Heart left ventricle (tissue), 16 donors: ENCODE measurements around the gene TPX2. TPM values are rescaled to one million over a fixed set of nuclear protein-coding genes. Genes with fewer than 3 reads are reported as not detected.

Source experiments
- ATAC-seq, 4 donors: fragments of 200-7000 bp; cut with Tn5 transposase; one replicate each; pipeline ENCODE4 v1.9.1; 2020 to 2022; ENCODE audit warnings: moderate library complexity in 4 of 4, mild to moderate bottlenecking in 3 of 4, moderate number of reproducible peaks in 1 of 4
- DNase-seq, 5 donors: peaks; one replicate each; pipeline ENCODE4 v3.0.0-alpha.2; 2020
- H3K27ac ChIP-seq, 12 donors: fragments of 200-600 bp; sonication (generic) in 4 of 12; one replicate each; pipeline versions ENCODE4 v1.5.0 to v1.8.0; 2016 to 2022; ENCODE audit warnings: mild to moderate bottlenecking in 2 of 12
- H3K27me3 ChIP-seq, 9 donors: fragments of 200-600 bp; sonication (generic) in 2 of 9; one replicate each; pipeline versions ENCODE4 v1.5.1 to v1.8.0; 2016 to 2022; ENCODE audit warnings: mild to moderate bottlenecking in 3 of 9
- H3K36me3 ChIP-seq, 9 donors: fragments of 200-600 bp; sonication (generic) in 2 of 9; one replicate each; pipeline versions ENCODE4 v1.5.0 to v1.8.0; 2018 to 2022; ENCODE audit warnings: mild to moderate bottlenecking in 2 of 9
- H3K4me1 ChIP-seq, 12 donors: fragments of 200-600 bp; sonication (generic) in 4 of 12; one replicate each; pipeline versions ENCODE4 v1.5.0 to v1.8.0; 2016 to 2022; ENCODE audit warnings: mild to moderate bottlenecking in 3 of 12
- H3K4me3 ChIP-seq, 12 donors: fragments of 200-600 bp; sonication (generic) in 4 of 12; one replicate each; pipeline versions ENCODE4 v1.5.0 to v1.8.0; 2017 to 2022; ENCODE audit warnings: mild to moderate bottlenecking in 9 of 12, moderate library complexity in 4 of 12
- H3K9me3 ChIP-seq, 12 donors: fragments of 200-600 bp; sonication (generic) in 4 of 12; one replicate each; pipeline versions ENCODE4 v1.5.0 to v1.8.0; 2016 to 2022; ENCODE audit warnings: mild to moderate bottlenecking in 1 of 12
- POLR2A ChIP-seq, 2 donors: fragments of 450-650 bp; IDR thresholded peaks; one replicate each; pipeline ENCODE4 v1.6.1; 2017; ENCODE audit warnings: antibody characterized with exemption in 2 of 2, mild to moderate bottlenecking in 2 of 2, moderate library complexity in 2 of 2
- WGBS, 4 donors: extraction: QIAGEN DNeasy Blood & Tissue Kit in 2 of 4; methylation state at CpG; one replicate each; pipeline versions ENCODE4 v1.1.5 to v1.1.7; 2013 to 2018; 5-methylcytosine and 5-hydroxymethylcytosine counted together
- intact Hi-C, 10 donors: fragments of 100-400 bp; cut with DNase I; formaldehyde crosslinking; loops; one replicate each; pipeline versions ENCODE4 v1.11.1 to v1.14.2; 2022
- polyA plus RNA-seq, 2 donors: library from polyadenylated mRNA; stranded (reverse); fragments of 200-250 nt; gene quantifications; one replicate each; pipeline ENCODE4 v1.2.3, GENCODE V29; 2013
- total RNA-seq, 9 donors: library from RNA; depleted of rRNA in 2 of 9; stranded (reverse); fragments of >200 nt in 2 of 9; fragmentation: NEBNext Ultra II Directional in 3 of 9; extraction: Animal tissue kit (Norgen Biotek cat#: 25700) in 3 of 9; gene quantifications; one replicate each; pipeline versions ENCODE4 v1.1.0 to v1.2.4, GENCODE V29; 2016 to 2023
- TF ChIP-seq, protein P1 (sequence below), 12 donors: fragments of 200-600 bp; sonication (generic) in 4 of 12; IDR thresholded peaks; one replicate each; pipeline versions ENCODE4 v1.5.0 to v1.8.0; 2018 to 2022; ENCODE audit warnings: antibody characterized with exemption in 12 of 12, mild to moderate bottlenecking in 5 of 12
- donor health status: ischemic (EF 13 %, LVEDD 7.1; RV severe dilation, severe dysfunction).
- donor health status: healthy with polysubstance abuse.
- donor health status: DM: no; HTN: yes; CAD: no.
- donor health status: DM: no; HTN: no; CAD: no.
- donor health status: ischemic (EF 25% LVEDD 6.9; RV normal size, moderate dysfunction).
- donor health status: ischemic (EF 25% LVEDD 5.7; RV mildly dilated, moderate dysfunction).
- donor health status: healthy.
- donor health status: DM: yes; HTN: yes; CAD: no.
- donor health status: ischemic (EF 35%, LVEDD 5.7; RV mildly dilated, moderate dysfunction).
- donor health status: nonischemic (EF 11% LVEDD 7.7; RV severe dilation, severe dysfunction).
- donor health status: DM: yes; HTN: yes; CAD: no.
- donor health status: PGD.
- donor health status: ischemic (EF 29% LVEDD 5.4; RV normal size, mild dysfunction).
- donor health status: nonischemic (EF 23%, LVEDD 6.1; RV moderate dilation, normal function).

TPX2 gene
- total and polyA plus RNA-seq, 11 donors: 0.04 to 15.2 (median 0.77) TPM

DNA sequence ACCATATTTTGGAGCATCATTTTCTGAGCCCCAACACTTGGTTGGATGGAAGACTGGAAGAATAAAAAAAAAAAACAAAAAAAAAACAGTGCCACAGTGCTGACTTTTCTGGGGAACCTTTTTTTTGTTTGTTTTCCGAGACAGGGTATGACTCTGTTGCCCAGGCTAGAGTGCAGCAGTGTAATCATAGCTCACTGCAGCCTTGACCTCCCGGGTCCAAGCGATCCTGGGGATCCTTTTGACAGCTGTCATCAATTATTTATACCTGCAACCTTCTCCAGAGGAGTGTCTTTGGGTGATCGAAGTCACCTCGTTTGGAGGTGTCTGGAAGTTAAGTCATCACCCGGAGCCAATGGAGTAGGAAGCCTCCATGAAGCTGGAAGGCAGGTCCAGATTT, 7.8 kb upstream of the TPX2 start:
- H3K4me3 ChIP-seq: no peak overlapping the region
- TF ChIP-seq, protein P1, sequence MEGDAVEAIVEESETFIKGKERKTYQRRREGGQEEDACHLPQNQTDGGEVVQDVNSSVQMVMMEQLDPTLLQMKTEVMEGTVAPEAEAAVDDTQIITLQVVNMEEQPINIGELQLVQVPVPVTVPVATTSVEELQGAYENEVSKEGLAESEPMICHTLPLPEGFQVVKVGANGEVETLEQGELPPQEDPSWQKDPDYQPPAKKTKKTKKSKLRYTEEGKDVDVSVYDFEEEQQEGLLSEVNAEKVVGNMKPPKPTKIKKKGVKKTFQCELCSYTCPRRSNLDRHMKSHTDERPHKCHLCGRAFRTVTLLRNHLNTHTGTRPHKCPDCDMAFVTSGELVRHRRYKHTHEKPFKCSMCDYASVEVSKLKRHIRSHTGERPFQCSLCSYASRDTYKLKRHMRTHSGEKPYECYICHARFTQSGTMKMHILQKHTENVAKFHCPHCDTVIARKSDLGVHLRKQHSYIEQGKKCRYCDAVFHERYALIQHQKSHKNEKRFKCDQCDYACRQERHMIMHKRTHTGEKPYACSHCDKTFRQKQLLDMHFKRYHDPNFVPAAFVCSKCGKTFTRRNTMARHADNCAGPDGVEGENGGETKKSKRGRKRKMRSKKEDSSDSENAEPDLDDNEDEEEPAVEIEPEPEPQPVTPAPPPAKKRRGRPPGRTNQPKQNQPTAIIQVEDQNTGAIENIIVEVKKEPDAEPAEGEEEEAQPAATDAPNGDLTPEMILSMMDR (IDR thresholded peaks at IDR 0.05): no peak
- no peak for TF ChIP-seq POLR2A (IDR thresholded peaks at IDR 0.05)
- H3K36me3 ChIP-seq: no peaks in the 10 kb centered on the region
- H3K27ac ChIP-seq: no peak overlapping the region
- intact Hi-C loops: loop anchor here in 1 of 10 donors (10.0 kb wide), 1 partner anchor 167 kb away; no protein-coding TSS in a partner anchor
- H3K9me3 ChIP-seq: no peaks in the 10 kb centered on the region
- DNase-seq (no peak), ATAC-seq (no peak)
- WGBS, 4 donors: 88 to 91% (median 88%) methylated on average over 6 of the region's 6 CpGs
- H3K4me1 ChIP-seq: peaks cover 0 to 7% (median 0%) of the 10 kb centered on the region in 12 donors
- H3K27me3 ChIP-seq: no peaks in the 10 kb centered on the region

DNA sequence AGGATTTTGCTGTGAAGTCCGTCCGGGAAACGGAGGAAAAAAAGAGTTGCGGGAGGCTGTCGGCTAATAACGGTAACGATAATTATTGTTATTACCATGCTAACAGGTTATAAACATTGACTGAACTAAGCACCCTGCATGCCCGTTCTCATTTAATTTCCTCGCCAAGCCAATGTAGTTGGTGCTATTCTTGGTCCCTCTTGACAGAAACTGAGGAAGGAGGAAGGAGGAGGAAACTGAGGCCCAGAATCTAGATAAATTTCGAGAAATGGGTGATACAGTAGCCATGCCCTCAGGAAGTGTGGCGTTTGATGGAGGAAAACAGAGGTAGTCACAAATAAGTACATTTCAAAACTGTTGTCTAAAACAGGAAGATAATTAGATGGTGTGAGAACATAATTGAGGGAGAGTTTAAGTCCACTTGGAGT, 474 bp downstream of the TPX2 start:
- no peaks in the 10 kb centered on the region for H3K27me3 ChIP-seq
- TF ChIP-seq POLR2A (IDR thresholded peaks at IDR 0.05): no peak
- TF ChIP-seq, protein P1 (IDR thresholded peaks at IDR 0.05): no peak
- H3K4me1 ChIP-seq: peaks cover 0 to 26% (median 4%) of the 10 kb centered on the region in 12 donors
- DNase-seq: no peak
- intact Hi-C loops: loop anchor here in 1 of 10 donors (10.0 kb wide), 1 partner anchor 175 kb away; no protein-coding TSS in a partner anchor
- peak overlapping the region in 6 of 12 donors; percentile 54 to 92 (median 74) for H3K27ac ChIP-seq
- ATAC-seq: no peak
- WGBS, 4 donors: 0 to 1% (median 1%) methylated on average over 11 of the region's 11 CpGs
- peak overlapping the region; percentile 57 to 85 (median 70) for H3K4me3 ChIP-seq
- no peaks in the 10 kb centered on the region for H3K9me3 ChIP-seq
- H3K36me3 ChIP-seq: no peaks in the 10 kb centered on the region

- Histone ChIP-seq H3K27ac (no peak overlapping the region), H3K4me3 (peak overlapping the region in 2 of 12 donors; percentile 72 to 78), H3K9me3 (no peaks in the 10 kb centered on the region), H3K27me3 (no peaks in the 10 kb centered on the region), H3K4me1 (peaks cover 0 to 26% (median 4%) of the 10 kb centered on the region in 12 donors), H3K36me3 (no peaks in the 10 kb centered on the region)
- DNase-seq (no peak), ATAC-seq (no peak)
- TF ChIP-seq, protein P1 (IDR thresholded peaks at IDR 0.05): no peak
- no peak for TF ChIP-seq POLR2A (IDR thresholded peaks at IDR 0.05)
- intact Hi-C loops: no loop called here
- WGBS, 4 donors: 5 to 12% (median 11%) methylated on average over 1 of the region's 1 CpG
Observed at GRCh38 chr20:31740208-31740607, 1.1 kb downstream of the TPX2 start.

DNA sequence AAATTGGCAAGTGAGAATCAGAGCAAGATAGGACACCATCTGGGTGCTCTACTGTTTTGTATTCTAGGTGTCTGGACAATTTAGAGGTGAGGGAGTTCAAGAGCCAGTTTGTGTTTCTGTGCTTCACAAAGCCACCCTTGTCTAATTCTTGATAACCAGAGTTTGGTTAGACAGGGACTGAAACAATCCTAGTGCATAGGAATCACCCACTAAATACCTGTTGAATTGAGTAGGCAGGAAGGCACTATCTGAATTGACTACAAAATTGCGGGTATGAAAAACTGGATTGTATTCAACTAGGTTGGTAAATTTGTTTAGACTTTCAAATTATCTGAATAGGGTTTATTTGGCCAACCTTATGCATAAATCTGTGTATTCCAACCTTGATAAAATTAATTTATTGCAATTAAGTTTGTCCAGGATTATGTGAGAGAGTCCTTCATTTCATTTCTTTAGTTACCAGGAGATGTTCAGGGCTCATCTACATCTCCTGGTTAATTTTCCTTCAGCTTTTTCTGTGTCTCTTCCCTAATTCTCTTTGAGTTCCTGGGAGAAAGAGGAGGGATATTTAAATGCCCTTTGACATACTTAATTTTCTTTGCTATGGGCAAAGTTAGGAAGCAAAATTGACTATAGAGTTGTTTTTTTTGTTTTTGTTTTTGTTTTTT, 1.7 kb downstream of the TPX2 start:
- H3K9me3 ChIP-seq: no peaks in the 10 kb centered on the region
- peaks cover 0 to 26% (median 4%) of the 10 kb centered on the region in 12 donors for H3K4me1 ChIP-seq
- H3K27ac ChIP-seq: no peak overlapping the region
- no peaks in the 10 kb centered on the region for H3K36me3 ChIP-seq
- no peak for ATAC-seq
- 58 to 82% (median 69%) methylated on average over 1 of the region's 1 CpG for WGBS, 4 donors
- H3K27me3 ChIP-seq: no peaks in the 10 kb centered on the region
- TF ChIP-seq POLR2A (IDR thresholded peaks at IDR 0.05): no peak
- TF ChIP-seq, protein P1 (IDR thresholded peaks at IDR 0.05): no peak
- intact Hi-C loops: no loop called here
- H3K4me3 ChIP-seq: peak overlapping the region in 1 of 12 donors; percentile 78
- DNase-seq: no peak
